ENCODE measurements around the gene RBM5. TPM values are rescaled to one million over a fixed set of nuclear protein-coding genes. Genes with fewer than 3 reads are reported as not detected.

Gene RBM5
- polyA plus RNA-seq, 2 of the 4 experiments (the other 2 are of a cell fraction): 78.9 to 123 TPM

- WGBS (ENCODE audit: missing lambda C conversion rate): 100% methylated on average over 2 of the region's 4 CpGs
- Histone ChIP-seq H3K4me3 (no peak overlapping the region), H3K4me1 (peaks cover 11% of the 10 kb centered on the region), H3K9me3 (no peaks in the 10 kb centered on the region), H3K27ac (no peak overlapping the region), H3K4me2 (no peak overlapping the region)
- DNase-seq (ENCODE audit: low read depth in 1 of 2, low spot score in 1 of 2) (no peak), ATAC-seq (no peak), FAIRE-seq (no peak)
- POLR2A ChIA-PET: no interaction called here
- CTCF ChIA-PET: interaction anchor here (0.5 to 1.3 kb wide), 2 partner anchors 23 to 51 kb away, joined by 3 to 4 read pairs; no protein-coding TSS in a partner anchor
- no peak for TF ChIP-seq JUNB (IDR thresholded peaks at IDR 0.05)
- TF ChIP-seq RNF2 (IDR thresholded peaks at IDR 0.05; ENCODE audit: borderline replicate concordance, low read depth): no peak
- TF ChIP-seq BHLHE40 (IDR thresholded peaks at IDR 0.05; ENCODE audit: low read depth, low read length): no peak
- no peak for TF ChIP-seq RAD21 (conservative IDR thresholded peaks at IDR 0.05 in 1 of 2, IDR thresholded peaks at IDR 0.05 in 1 of 2)
Measured at GRCh38 chr3:50047426-50047825, 41.3 kb upstream of the RBM5 start.

- DNase-seq (ENCODE audit: low read depth in 1 of 2, low spot score in 1 of 2) (no peak), FAIRE-seq (no peak), ATAC-seq (no peak)
- Histone ChIP-seq H3K4me1 (peaks cover 11% of the 10 kb centered on the region), H3K4me2 (peak overlapping the region; percentile 40; the same call in 2 of the 3 replicates), H3K9me3 (no peaks in the 10 kb centered on the region), H3K4me3 (no peak overlapping the region), H3K27ac (peak overlapping the region; percentile 36 to 40; a peak in 2 of 6 replicates)
- CTCF ChIA-PET: interaction anchor here (0.5 kb wide), 1 partner anchor 34 kb away, joined by 4 read pairs; no protein-coding TSS in a partner anchor
- TF ChIP-seq NFE2L2 (conservative IDR thresholded peaks at IDR 0.05; ENCODE audit: low read length) (peak; percentile 24; the same call in 1 of the 2 replicates), MAFK (IDR thresholded peaks at IDR 0.05; ENCODE audit: partially characterized antibody) (peak; percentile 76), HOXB13 (CRISPR knock-in tag; IDR thresholded peaks at IDR 0.05; ENCODE audit: low read depth) (no peak)
- POLR2A ChIA-PET: no interaction called here
Measured at GRCh38 chr3:50050361-50050760, 38.4 kb upstream of the RBM5 start.

GRCh38 chr3:50057756-50058155 is 31.0 kb upstream of the RBM5 start:
- no peak for TF ChIP-seq JUN (IDR thresholded peaks at IDR 0.05)
- no peak for TF ChIP-seq HOXB13 (CRISPR knock-in tag; IDR thresholded peaks at IDR 0.05; ENCODE audit: low read depth)
- no peak for TF ChIP-seq NPAS2 (CRISPR knock-in tag; IDR thresholded peaks at IDR 0.05; ENCODE audit: borderline replicate concordance)
- TF ChIP-seq SMC3 (IDR thresholded peaks at IDR 0.05): no peak
- no peak for TF ChIP-seq JUNB (IDR thresholded peaks at IDR 0.05)
- TF ChIP-seq TP53 (CRISPR knock-in tag; IDR thresholded peaks at IDR 0.05): no peak
- TF ChIP-seq KDM5A (IDR thresholded peaks at IDR 0.05): no peak
- no peak for TF ChIP-seq ATOH8 (CRISPR knock-in tag; IDR thresholded peaks at IDR 0.05; ENCODE audit: low read depth)
- TF ChIP-seq GATA3 (IDR thresholded peaks at IDR 0.05; ENCODE audit: borderline replicate concordance): no peak
- Histone ChIP-seq H3K4me3 (no peak overlapping the region), H3K4me1 (no peaks in the 10 kb centered on the region), H3K27ac (no peak overlapping the region), H3K9me3 (no peaks in the 10 kb centered on the region), H3K4me2 (no peak overlapping the region)
- DNase-seq (ENCODE audit: low read depth in 1 of 2, low spot score in 1 of 2): no peak
- ChIA-PET POLR2A (no interaction called here), CTCF (interaction anchor here (0.7 to 1.5 kb wide), 2 partner anchors 10 to 12 kb away, joined by 4 to 6 read pairs; no protein-coding TSS in a partner anchor)
- no peak for ATAC-seq
- no peak for FAIRE-seq
- 94% methylated on average over 6 of the region's 6 CpGs for WGBS (ENCODE audit: missing lambda C conversion rate)

GRCh38 chr3:50068134-50068533 is 20.6 kb upstream of the RBM5 start:
- DNase-seq (ENCODE audit: low read depth in 1 of 2, low spot score in 1 of 2): no peak
- POLR2A ChIA-PET: no interaction called here
- H3K4me2 ChIP-seq: no peak overlapping the region
- TF ChIP-seq E2F6 (IDR thresholded peaks at IDR 0.05; ENCODE audit: borderline replicate concordance, low read depth) (no peak), HOXB5 (CRISPR knock-in tag; IDR thresholded peaks at IDR 0.05) (no peak), MAZ (IDR thresholded peaks at IDR 0.05; ENCODE audit: borderline replicate concordance, low read depth, low read length) (no peak), TP53 (CRISPR knock-in tag; IDR thresholded peaks at IDR 0.05) (no peak), EHF (CRISPR knock-in tag; IDR thresholded peaks at IDR 0.05) (no peak), ZFP36 (IDR thresholded peaks at IDR 0.05; ENCODE audit: borderline replicate concordance, partially characterized antibody) (no peak), SREBF2 (IDR thresholded peaks at IDR 0.05) (no peak), CBX8 (IDR thresholded peaks at IDR 0.05) (no peak), ZSCAN20 (CRISPR knock-in tag; IDR thresholded peaks at IDR 0.05) (no peak), RFX5 (IDR thresholded peaks at IDR 0.05) (no peak), CHD4 (IDR thresholded peaks at IDR 0.05; ENCODE audit: borderline replicate concordance) (no peak)
- 65% methylated on average over 2 of the region's 2 CpGs for WGBS (ENCODE audit: missing lambda C conversion rate)
- CTCF ChIA-PET: interaction anchor here (1.1 to 1.6 kb wide), 2 partner anchors 11 to 232 kb away, joined by 3 to 6 read pairs; no protein-coding TSS in a partner anchor
- no peaks in the 10 kb centered on the region for H3K9me3 ChIP-seq
- no peak overlapping the region for H3K4me3 ChIP-seq
- no peak overlapping the region for H3K27ac ChIP-seq
- ATAC-seq: no peak
- no peak for FAIRE-seq
- H3K4me1 ChIP-seq: no peaks in the 10 kb centered on the region
